ENCODE data around the gene CCDC93. TPM values are rescaled to one million over a fixed set of nuclear protein-coding genes. Genes with fewer than 3 reads are reported as not detected.

CCDC93 gene
- total RNA-seq, 1 donor from 2014 or later: 63.4 TPM

DNA sequence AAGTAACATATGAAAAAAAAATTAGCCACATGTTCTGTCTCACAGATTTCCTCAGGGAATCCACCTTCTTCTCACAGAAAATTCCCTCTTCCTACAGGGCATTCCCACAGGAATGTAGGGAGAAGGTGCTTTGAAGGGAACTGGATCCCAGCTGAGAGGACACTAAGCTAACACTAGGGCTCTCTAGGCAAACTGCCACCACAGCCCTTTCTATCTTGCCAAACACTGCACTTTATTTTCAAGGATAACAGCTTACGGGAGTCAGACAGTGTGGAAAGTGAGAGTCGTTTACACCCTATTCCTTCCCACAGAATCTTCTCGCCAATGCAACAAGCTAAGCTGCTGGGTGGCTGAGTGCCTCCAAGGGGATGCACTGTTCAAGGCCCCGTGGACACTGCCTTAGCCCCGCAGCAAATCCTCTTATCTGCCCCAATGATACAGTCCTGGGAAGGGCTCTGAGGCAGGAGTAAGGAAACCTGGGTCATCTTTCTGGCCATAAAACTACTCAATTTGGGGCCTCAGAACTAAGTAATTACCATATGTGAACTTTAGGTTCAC, 76.9 kb downstream of the CCDC93 start:
- Mint-ChIP-seq H3K9me3 (ENCODE audit: low read depth) (no peaks in the 10 kb centered on the region), H3K27ac (no peak overlapping the region), H3K4me3 (ENCODE audit: low read depth) (no peak overlapping the region), H3K36me3 (ENCODE audit: insufficient read depth) (peaks cover 27% of the 10 kb centered on the region), H3K4me1 (ENCODE audit: low read depth) (no peaks in the 10 kb centered on the region), H3K27me3 (no peaks in the 10 kb centered on the region)
- no peak for DNase-seq (ENCODE audit: low spot score, unreplicated experiment)
- TF ChIP-seq, protein P1, sequence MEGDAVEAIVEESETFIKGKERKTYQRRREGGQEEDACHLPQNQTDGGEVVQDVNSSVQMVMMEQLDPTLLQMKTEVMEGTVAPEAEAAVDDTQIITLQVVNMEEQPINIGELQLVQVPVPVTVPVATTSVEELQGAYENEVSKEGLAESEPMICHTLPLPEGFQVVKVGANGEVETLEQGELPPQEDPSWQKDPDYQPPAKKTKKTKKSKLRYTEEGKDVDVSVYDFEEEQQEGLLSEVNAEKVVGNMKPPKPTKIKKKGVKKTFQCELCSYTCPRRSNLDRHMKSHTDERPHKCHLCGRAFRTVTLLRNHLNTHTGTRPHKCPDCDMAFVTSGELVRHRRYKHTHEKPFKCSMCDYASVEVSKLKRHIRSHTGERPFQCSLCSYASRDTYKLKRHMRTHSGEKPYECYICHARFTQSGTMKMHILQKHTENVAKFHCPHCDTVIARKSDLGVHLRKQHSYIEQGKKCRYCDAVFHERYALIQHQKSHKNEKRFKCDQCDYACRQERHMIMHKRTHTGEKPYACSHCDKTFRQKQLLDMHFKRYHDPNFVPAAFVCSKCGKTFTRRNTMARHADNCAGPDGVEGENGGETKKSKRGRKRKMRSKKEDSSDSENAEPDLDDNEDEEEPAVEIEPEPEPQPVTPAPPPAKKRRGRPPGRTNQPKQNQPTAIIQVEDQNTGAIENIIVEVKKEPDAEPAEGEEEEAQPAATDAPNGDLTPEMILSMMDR (IDR thresholded peaks at IDR 0.05; ENCODE audit: unreplicated experiment): no peak

DNA sequence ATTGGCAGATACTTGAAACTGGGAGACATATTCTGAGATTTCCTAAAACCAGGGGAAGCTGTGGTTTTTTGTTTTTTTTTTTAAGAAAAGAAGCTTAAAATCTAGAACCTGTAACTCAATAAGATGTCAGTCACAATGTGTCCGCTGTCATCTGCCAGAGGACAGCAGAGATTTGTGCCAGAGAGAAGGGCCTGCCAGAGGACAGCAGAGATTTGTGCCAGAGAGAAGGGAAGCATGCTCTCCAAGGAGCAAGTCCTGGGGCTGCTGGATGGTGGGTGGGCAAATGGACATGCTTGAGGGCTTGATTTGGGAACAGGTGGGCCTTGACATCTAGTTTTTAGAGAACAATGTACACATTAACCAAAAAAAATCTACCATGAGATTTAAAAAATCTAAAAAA, 77.9 kb downstream of the CCDC93 start:
- Mint-ChIP-seq H3K4me3 (ENCODE audit: low read depth) (no peak overlapping the region), H3K27me3 (no peaks in the 10 kb centered on the region), H3K27ac (no peak overlapping the region), H3K36me3 (ENCODE audit: insufficient read depth) (peaks cover 31% of the 10 kb centered on the region), H3K9me3 (ENCODE audit: low read depth) (no peaks in the 10 kb centered on the region), H3K4me1 (ENCODE audit: low read depth) (no peaks in the 10 kb centered on the region)
- no peak for DNase-seq (ENCODE audit: low spot score, unreplicated experiment)
- TF ChIP-seq, protein P1 (IDR thresholded peaks at IDR 0.05; ENCODE audit: unreplicated experiment): no peak

DNA sequence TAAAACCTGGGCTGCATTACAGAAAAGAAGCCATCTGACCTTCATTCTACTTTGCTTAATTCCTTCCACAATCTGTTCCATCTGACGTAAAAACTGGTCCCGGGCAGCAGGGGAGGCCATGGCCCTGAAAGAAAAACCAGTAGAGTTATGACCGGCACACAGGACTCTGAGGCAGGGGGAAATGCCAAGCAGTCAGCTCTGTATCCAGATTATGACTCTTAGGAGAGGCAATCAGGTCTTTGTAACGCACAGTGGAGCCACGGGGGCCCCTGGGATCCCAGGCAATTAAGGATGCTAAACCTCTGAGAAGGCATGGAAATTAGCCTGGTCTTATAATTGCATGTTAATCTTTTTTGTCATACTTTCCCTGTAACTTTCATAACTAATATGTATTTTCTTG, 78.4 kb downstream of the CCDC93 start:
- TF ChIP-seq, protein P1 (IDR thresholded peaks at IDR 0.05; ENCODE audit: unreplicated experiment): no peak

DNA sequence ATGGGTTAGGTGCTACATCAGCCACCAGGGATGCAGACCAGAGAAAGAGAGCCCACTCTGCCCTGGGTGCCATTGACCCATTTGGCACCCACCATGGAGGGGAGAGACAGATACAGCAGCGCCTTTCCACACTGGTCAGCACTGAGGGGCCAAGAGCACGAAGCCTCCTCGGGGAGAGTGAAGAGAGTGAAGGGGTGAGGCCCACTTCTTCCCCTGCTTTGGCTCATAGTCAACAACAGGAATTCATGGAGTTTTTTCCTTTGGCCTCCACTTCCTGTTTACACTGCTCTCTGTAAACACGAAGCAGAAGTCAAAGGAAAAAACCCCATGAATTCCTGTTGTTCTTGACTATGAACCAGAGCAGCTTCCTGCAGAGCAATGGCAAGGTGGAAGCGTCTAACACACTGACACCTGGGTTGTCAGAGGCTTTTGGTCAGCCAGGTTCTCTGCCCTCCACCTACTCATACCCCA, 80.0 kb downstream of the CCDC93 start:
- TF ChIP-seq, protein P1 (IDR thresholded peaks at IDR 0.05; ENCODE audit: unreplicated experiment): no peak
- no peak for DNase-seq (ENCODE audit: low spot score, unreplicated experiment)
- no peaks in the 10 kb centered on the region for H3K27me3 Mint-ChIP-seq
- no peaks in the 10 kb centered on the region for H3K9me3 Mint-ChIP-seq (ENCODE audit: low read depth)
- peaks cover 36% of the 10 kb centered on the region for H3K36me3 Mint-ChIP-seq (ENCODE audit: insufficient read depth)
- no peak overlapping the region for H3K4me3 Mint-ChIP-seq (ENCODE audit: low read depth)
- H3K4me1 Mint-ChIP-seq (ENCODE audit: low read depth): no peaks in the 10 kb centered on the region
- H3K27ac Mint-ChIP-seq: no peak overlapping the region

More for the DNA sequence above, 78.4 kb downstream of the CCDC93 start:
- H3K4me3 Mint-ChIP-seq (ENCODE audit: low read depth): no peak overlapping the region
- H3K9me3 Mint-ChIP-seq (ENCODE audit: low read depth): no peaks in the 10 kb centered on the region
- no peak overlapping the region for H3K27ac Mint-ChIP-seq
- H3K27me3 Mint-ChIP-seq: no peaks in the 10 kb centered on the region
- H3K36me3 Mint-ChIP-seq (ENCODE audit: insufficient read depth): peaks cover 36% of the 10 kb centered on the region
- no peak for DNase-seq (ENCODE audit: low spot score, unreplicated experiment)
- no peaks in the 10 kb centered on the region for H3K4me1 Mint-ChIP-seq (ENCODE audit: low read depth)

DNA sequence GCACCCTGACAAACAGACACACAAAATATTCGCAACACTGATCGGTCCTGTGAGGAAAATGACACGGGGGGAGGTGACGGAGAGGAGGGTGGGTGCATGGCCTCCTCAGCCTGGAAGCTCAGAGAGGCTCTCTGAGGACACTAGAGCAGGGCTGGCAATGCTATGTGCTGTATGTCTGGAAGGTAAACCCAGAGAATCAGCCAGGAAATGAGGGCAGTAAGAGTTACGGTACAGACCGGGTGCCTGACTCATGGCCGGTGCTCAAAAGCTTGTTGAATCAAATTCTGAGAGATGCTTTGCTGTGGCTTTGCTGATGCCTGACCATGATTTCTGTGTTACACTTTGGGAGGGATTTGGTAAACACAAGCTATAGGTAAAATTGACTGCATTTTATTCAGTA, 81.9 kb downstream of the CCDC93 start:
- H3K27ac Mint-ChIP-seq: peak overlapping the region; percentile 3
- no peak for DNase-seq (ENCODE audit: low spot score, unreplicated experiment)
- no peaks in the 10 kb centered on the region for H3K27me3 Mint-ChIP-seq
- TF ChIP-seq, protein P1 (IDR thresholded peaks at IDR 0.05; ENCODE audit: unreplicated experiment): no peak
- H3K9me3 Mint-ChIP-seq (ENCODE audit: low read depth): peaks cover 3% of the 10 kb centered on the region
- peaks cover 51% of the 10 kb centered on the region for H3K36me3 Mint-ChIP-seq (ENCODE audit: insufficient read depth)
- H3K4me1 Mint-ChIP-seq (ENCODE audit: low read depth): no peaks in the 10 kb centered on the region
- no peak overlapping the region for H3K4me3 Mint-ChIP-seq (ENCODE audit: low read depth)

Data from progenitor cell of endocrine pancreas (in vitro differentiated cells).